Tibial nerve (tissue), 4 donors: ENCODE measurements around the gene GOLGA6L26.
"Not testable (repeated sequence)": the region's sequence is repeated elsewhere in the genome, so short reads cannot be mapped to it uniquely, and the experiment has no call there.

Experiments
- CTCF ChIP-seq, 5 experiments: fragments of 200-600 bp in 3 of 5; fragments of 450-650 bp in 2 of 5; sonication (generic) in 3 of 5; IDR thresholded peaks; one replicate each; pipeline ENCODE4 v1.5.1; 2016 to 2019; ENCODE audit warnings: antibody characterized with exemption in 5 of 5, mild to moderate bottlenecking in 3 of 5, moderate library complexity in 2 of 5
- EP300 ChIP-seq, 2 donors: sonication (generic); formaldehyde crosslinking; IDR thresholded peaks; one replicate each; pipeline ENCODE4 v1.6.1; 2017; ENCODE audit warnings: antibody characterized with exemption in 2 of 2, mild to moderate bottlenecking in 1 of 2
- POLR2A ChIP-seq, 2 donors: fragments of 450-650 bp; IDR thresholded peaks; one replicate each; pipeline ENCODE4 v1.6.1; 2017; ENCODE audit warnings: antibody characterized with exemption in 2 of 2, mild to moderate bottlenecking in 2 of 2, moderate library complexity in 2 of 2

- not testable (repeated sequence) for TF ChIP-seq EP300, CTCF, POLR2A (IDR thresholded peaks at IDR 0.05)
Observed at GRCh38 chr15:23364261-23364660, 30.3 kb upstream of the GOLGA6L26 start.
